Measurements from ENCODE around the gene UST.
A peak's percentile ranks its signal among the peaks of the same experiment; 100 is the strongest.
"Not testable (repeated sequence)": the region's sequence is repeated elsewhere in the genome, so short reads cannot be mapped to it uniquely, and the experiment has no call there.

UST gene

DNA sequence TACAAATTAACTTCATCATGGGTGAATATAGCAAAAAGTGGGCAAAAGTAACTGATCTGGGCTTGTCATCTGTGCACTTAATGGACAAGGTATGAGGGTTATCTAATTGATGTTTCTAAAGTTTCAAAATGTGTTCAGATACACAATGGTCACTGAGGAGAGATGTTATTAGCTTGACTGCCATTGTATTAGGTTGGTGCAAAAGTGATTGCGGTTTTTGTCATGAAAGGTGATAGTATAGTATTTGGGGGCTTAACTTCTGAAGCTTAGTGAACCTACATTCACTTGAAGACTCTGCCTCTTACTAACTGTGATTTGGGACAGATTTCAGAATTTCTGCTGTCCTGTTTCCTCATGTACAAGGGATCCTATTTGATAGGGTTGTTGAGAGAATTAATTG lies 159.6 kb downstream of the UST start:
- Histone ChIP-seq H3K9ac (ENCODE audit: low read length) (no peak overlapping the region), H2BK5ac (ENCODE audit: low read length) (no peak overlapping the region), H2BK15ac (replicated peaks; ENCODE audit: low read depth) (no peak overlapping the region), H2AK5ac (ENCODE audit: low read length) (no peak overlapping the region), H3K56ac (ENCODE audit: low read length) (no peak overlapping the region), H4K8ac (ENCODE audit: low read depth, low read length) (no peak overlapping the region), H2BK120ac (ENCODE audit: low read depth, low read length) (no peak overlapping the region), H3K36me3 (ENCODE audit: control insufficient read depth, insufficient read depth, low read length) (no peaks in the 10 kb centered on the region), H3K4me2 (ENCODE audit: low read length) (no peak overlapping the region), H3K79me1 (ENCODE audit: low read length) (no peaks in the 10 kb centered on the region), H3K4me3 (ENCODE audit: low read length) (no peak overlapping the region), H3K4me1 (ENCODE audit: control insufficient read depth, low read depth, low read length) (no peaks in the 10 kb centered on the region), H3K79me2 (ENCODE audit: control insufficient read depth, insufficient read depth, low read length) (no peaks in the 10 kb centered on the region), H3K18ac (ENCODE audit: low read length) (no peak overlapping the region), H3K27ac (ENCODE audit: low read depth, low read length) (no peak overlapping the region), H3K27me3 (ENCODE audit: insufficient read depth, low read length, poor library complexity) (no peaks in the 10 kb centered on the region), H3K4ac (ENCODE audit: low read depth, low read length) (no peak overlapping the region), H3K23ac (ENCODE audit: low read length) (no peak overlapping the region), H4K5ac (ENCODE audit: low read length) (no peak overlapping the region)
- DNase-seq = no peak
- WGBS (ENCODE audit: extremely low coverage, insufficient coverage, low lambda C conversion rate) = no CpG with 5 or more reads among the region's 1 CpG

DNA sequence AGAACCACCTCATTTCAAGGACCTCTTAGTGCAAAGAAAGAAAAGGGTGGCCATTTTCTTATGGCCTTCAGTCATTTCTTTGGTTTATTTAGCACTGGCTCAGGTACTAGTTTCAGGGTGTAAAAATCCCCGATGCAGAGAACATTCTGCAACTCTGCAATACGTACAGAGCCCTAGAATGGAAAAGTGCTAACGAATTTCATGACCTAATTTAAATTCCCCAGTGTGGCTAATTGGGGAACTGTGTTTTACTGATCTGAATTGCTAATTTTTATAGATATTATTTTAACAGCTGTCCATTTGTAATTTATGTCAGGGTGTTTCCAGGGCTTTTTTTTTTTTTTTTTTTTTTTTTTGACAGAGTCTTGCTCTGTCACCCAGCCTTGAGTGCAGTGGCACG lies 160.7 kb downstream of the UST start:
- Histone ChIP-seq H4K8ac (ENCODE audit: low read depth, low read length) (no peak overlapping the region), H4K5ac (ENCODE audit: low read length) (no peak overlapping the region), H2BK120ac (ENCODE audit: low read depth, low read length) (no peak overlapping the region), H3K18ac (ENCODE audit: low read length) (no peak overlapping the region), H3K4ac (ENCODE audit: low read depth, low read length) (no peak overlapping the region), H3K56ac (ENCODE audit: low read length) (no peak overlapping the region), H2AK5ac (ENCODE audit: low read length) (no peak overlapping the region), H3K23ac (ENCODE audit: low read length) (no peak overlapping the region), H3K79me2 (ENCODE audit: control insufficient read depth, insufficient read depth, low read length) (no peaks in the 10 kb centered on the region), H3K79me1 (ENCODE audit: low read length) (no peaks in the 10 kb centered on the region), H2BK5ac (ENCODE audit: low read length) (no peak overlapping the region), H3K4me1 (ENCODE audit: control insufficient read depth, low read depth, low read length) (no peaks in the 10 kb centered on the region), H3K4me3 (ENCODE audit: low read length) (no peak overlapping the region), H3K4me2 (ENCODE audit: low read length) (no peak overlapping the region), H3K36me3 (ENCODE audit: control insufficient read depth, insufficient read depth, low read length) (no peaks in the 10 kb centered on the region), H2BK15ac (replicated peaks; ENCODE audit: low read depth) (no peak overlapping the region), H3K9ac (ENCODE audit: low read length) (no peak overlapping the region), H3K27me3 (ENCODE audit: insufficient read depth, low read length, poor library complexity) (no peaks in the 10 kb centered on the region), H3K27ac (ENCODE audit: low read depth, low read length) (no peak overlapping the region)
- no peak for DNase-seq
- no CpG with 5 or more reads among the region's 4 CpGs for WGBS (ENCODE audit: extremely low coverage, insufficient coverage, low lambda C conversion rate)

DNA sequence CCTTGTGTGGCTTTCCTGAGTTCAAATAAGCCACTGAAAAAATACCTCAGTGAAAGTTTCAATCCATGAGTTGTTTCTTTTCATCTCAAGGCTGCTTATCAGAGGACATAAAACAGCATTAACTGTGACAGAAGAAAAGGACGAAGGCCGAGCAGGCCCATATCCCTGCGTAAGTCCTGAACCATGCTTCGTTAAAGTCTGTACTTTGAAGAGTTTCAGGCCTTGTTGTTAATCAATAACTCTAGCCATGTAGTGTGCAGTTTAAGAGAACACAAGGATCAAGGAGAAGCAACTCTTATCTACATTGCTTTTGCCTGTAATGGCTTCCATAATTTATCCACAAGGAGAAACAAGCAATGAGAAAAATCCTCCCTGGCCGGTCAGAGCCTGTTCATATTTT lies 165.4 kb downstream of the UST start:
- Histone ChIP-seq H3K4ac (ENCODE audit: low read depth, low read length) (no peak overlapping the region), H3K4me3 (ENCODE audit: low read length) (no peak overlapping the region), H4K5ac (ENCODE audit: low read length) (no peak overlapping the region), H3K27ac (ENCODE audit: low read depth, low read length) (no peak overlapping the region), H3K23ac (ENCODE audit: low read length) (no peak overlapping the region), H3K4me2 (ENCODE audit: low read length) (no peak overlapping the region), H3K56ac (ENCODE audit: low read length) (no peak overlapping the region), H3K9ac (ENCODE audit: low read length) (no peak overlapping the region), H2BK120ac (ENCODE audit: low read depth, low read length) (no peak overlapping the region), H3K4me1 (ENCODE audit: control insufficient read depth, low read depth, low read length) (no peaks in the 10 kb centered on the region), H2BK5ac (ENCODE audit: low read length) (no peak overlapping the region), H3K18ac (ENCODE audit: low read length) (no peak overlapping the region), H4K8ac (ENCODE audit: low read depth, low read length) (no peak overlapping the region), H2AK5ac (ENCODE audit: low read length) (no peak overlapping the region), H3K36me3 (ENCODE audit: control insufficient read depth, insufficient read depth, low read length) (no peaks in the 10 kb centered on the region), H3K27me3 (ENCODE audit: insufficient read depth, low read length, poor library complexity) (no peaks in the 10 kb centered on the region), H2BK15ac (replicated peaks; ENCODE audit: low read depth) (no peak overlapping the region), H3K79me2 (ENCODE audit: control insufficient read depth, insufficient read depth, low read length) (no peaks in the 10 kb centered on the region), H3K79me1 (ENCODE audit: low read length) (no peaks in the 10 kb centered on the region)
- no peak for DNase-seq
- no CpG with 5 or more reads among the region's 5 CpGs for WGBS (ENCODE audit: extremely low coverage, insufficient coverage, low lambda C conversion rate)

DNA sequence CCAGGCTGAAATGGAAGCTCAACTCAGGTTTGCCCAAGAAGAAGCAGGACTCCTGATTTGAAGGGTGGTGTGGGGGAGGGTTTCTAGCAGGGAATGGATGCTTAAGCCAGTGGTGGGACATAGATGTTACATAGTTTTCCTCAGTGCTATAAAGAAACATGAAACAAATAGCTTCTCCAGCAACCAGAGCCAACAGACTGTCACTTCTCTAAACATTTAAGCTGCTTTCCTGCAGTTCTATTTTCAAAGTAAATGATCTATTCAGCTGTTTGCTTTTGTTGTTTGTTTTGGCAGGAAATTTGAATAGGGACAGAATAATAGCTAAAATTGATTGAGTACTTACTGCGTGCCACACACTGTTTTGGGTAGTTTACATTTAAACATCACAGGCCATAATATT lies 169.0 kb downstream of the UST start:
- no CpG with 5 or more reads among the region's 1 CpG for WGBS (ENCODE audit: extremely low coverage, insufficient coverage, low lambda C conversion rate)
- H3K56ac ChIP-seq (ENCODE audit: low read length) = no peak overlapping the region
- no peak overlapping the region for H2BK5ac ChIP-seq (ENCODE audit: low read length)
- DNase-seq = no peak
- no peak overlapping the region for H3K4ac ChIP-seq (ENCODE audit: low read depth, low read length)
- no peak overlapping the region for H2AK5ac ChIP-seq (ENCODE audit: low read length)
- H3K27me3 ChIP-seq (ENCODE audit: insufficient read depth, low read length, poor library complexity) = no peaks in the 10 kb centered on the region
- no peak overlapping the region for H3K4me2 ChIP-seq (ENCODE audit: low read length)
- no peak overlapping the region for H3K4me3 ChIP-seq (ENCODE audit: low read length)
- no peaks in the 10 kb centered on the region for H3K36me3 ChIP-seq (ENCODE audit: control insufficient read depth, insufficient read depth, low read length)
- H2BK120ac ChIP-seq (ENCODE audit: low read depth, low read length) = no peak overlapping the region
- H3K79me1 ChIP-seq (ENCODE audit: low read length) = peaks cover 4% of the 10 kb centered on the region
- H3K27ac ChIP-seq (ENCODE audit: low read depth, low read length) = no peak overlapping the region
- H2BK15ac ChIP-seq (replicated peaks; ENCODE audit: low read depth) = no peak overlapping the region
- no peak overlapping the region for H3K23ac ChIP-seq (ENCODE audit: low read length)
- no peak overlapping the region for H3K9ac ChIP-seq (ENCODE audit: low read length)
- H4K5ac ChIP-seq (ENCODE audit: low read length) = no peak overlapping the region
- no peaks in the 10 kb centered on the region for H3K4me1 ChIP-seq (ENCODE audit: control insufficient read depth, low read depth, low read length)
- H4K8ac ChIP-seq (ENCODE audit: low read depth, low read length) = no peak overlapping the region
- H3K18ac ChIP-seq (ENCODE audit: low read length) = no peak overlapping the region
- H3K79me2 ChIP-seq (ENCODE audit: control insufficient read depth, insufficient read depth, low read length) = no peaks in the 10 kb centered on the region

DNA sequence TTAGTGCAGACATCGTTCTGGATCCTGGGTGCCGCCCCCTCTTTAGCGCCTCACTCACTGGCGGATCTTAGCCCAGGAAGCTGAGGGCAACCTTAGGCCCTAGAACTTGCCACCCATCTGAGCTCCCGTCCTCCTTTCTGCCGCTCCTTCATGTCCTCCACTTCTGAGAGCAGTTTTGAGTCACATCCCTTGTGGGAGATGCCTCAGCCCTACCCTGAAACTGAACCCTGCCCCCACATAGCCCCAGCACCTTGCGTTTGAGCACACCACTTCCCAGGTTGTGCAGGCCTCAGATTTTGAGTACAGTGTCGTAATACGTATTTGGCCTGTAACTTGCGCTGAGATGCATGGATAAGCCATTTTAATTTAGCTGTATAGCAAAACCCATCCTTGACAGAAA lies 169.7 kb downstream of the UST start:
- WGBS (ENCODE audit: extremely low coverage, insufficient coverage, low lambda C conversion rate) = no CpG with 5 or more reads among the region's 10 CpGs
- H4K5ac ChIP-seq (ENCODE audit: low read length); H4K8ac ChIP-seq (ENCODE audit: low read depth, low read length); H2BK120ac ChIP-seq (ENCODE audit: low read depth, low read length); H3K18ac ChIP-seq (ENCODE audit: low read length); H3K4me2 ChIP-seq (ENCODE audit: low read length); H3K4me3 ChIP-seq (ENCODE audit: low read length); H2AK5ac ChIP-seq (ENCODE audit: low read length); H3K23ac ChIP-seq (ENCODE audit: low read length); H3K4me1 ChIP-seq (ENCODE audit: control insufficient read depth, low read depth, low read length); H3K79me2 ChIP-seq (ENCODE audit: control insufficient read depth, insufficient read depth, low read length); H3K9ac ChIP-seq (ENCODE audit: low read length); DNase-seq; H3K36me3 ChIP-seq (ENCODE audit: control insufficient read depth, insufficient read depth, low read length); H3K56ac ChIP-seq (ENCODE audit: low read length); H3K27ac ChIP-seq (ENCODE audit: low read depth, low read length); H2BK5ac ChIP-seq (ENCODE audit: low read length); H3K79me1 ChIP-seq (ENCODE audit: low read length); H3K27me3 ChIP-seq (ENCODE audit: insufficient read depth, low read length, poor library complexity); H3K4ac ChIP-seq (ENCODE audit: low read depth, low read length); H2BK15ac ChIP-seq (replicated peaks; ENCODE audit: low read depth): not testable (repeated sequence)

DNA sequence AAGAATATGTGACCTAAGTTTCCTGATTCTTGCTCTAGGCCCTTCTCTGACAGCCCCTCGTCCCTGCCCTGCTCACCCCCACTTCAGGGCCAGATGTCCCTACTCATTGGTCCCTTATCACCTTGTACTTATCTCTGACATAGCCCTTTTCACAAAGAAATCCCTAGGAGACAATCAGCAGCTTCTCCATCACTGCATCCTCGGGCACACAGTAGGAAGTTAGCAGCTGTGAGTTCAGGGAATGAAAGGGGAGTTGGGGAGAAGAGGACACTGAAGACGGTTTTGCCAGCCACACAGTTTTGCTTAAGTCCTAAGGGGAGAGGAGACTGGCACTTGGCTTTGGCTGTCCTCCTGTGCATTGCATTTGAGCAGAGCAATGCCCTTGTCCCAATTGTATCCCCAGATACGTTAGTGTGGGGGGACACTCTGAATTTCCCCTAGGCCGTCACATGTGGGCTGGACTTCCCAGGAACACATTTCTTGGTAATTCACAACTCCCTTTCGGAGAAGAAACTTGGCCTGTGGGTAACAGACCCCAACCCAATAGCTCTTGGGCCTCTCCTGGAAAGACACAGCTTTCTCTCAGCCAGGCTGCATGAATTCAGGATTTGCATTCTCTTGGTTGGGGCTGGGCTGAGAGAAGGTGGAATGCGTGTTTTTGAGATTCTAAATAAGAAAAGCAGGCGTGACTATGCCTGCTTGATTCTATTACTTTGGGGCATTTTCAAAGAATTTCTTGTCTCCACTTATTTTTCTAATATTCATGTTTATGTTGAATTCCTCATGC lies 177.6 kb downstream of the UST start:
- Histone ChIP-seq H4K8ac (ENCODE audit: low read depth, low read length) (no peak overlapping the region), H3K4ac (ENCODE audit: low read depth, low read length) (no peak overlapping the region), H3K9ac (ENCODE audit: low read length) (peak overlapping the region; percentile 2), H3K23ac (ENCODE audit: low read length) (no peak overlapping the region), H3K4me3 (ENCODE audit: low read length) (no peak overlapping the region), H4K5ac (ENCODE audit: low read length) (no peak overlapping the region), H3K36me3 (ENCODE audit: control insufficient read depth, insufficient read depth, low read length) (no peaks in the 10 kb centered on the region), H3K79me1 (ENCODE audit: low read length) (peaks cover 6% of the 10 kb centered on the region), H3K4me1 (ENCODE audit: control insufficient read depth, low read depth, low read length) (peaks cover 6% of the 10 kb centered on the region), H2BK5ac (ENCODE audit: low read length) (peak overlapping the region; percentile 54), H3K27ac (ENCODE audit: low read depth, low read length) (no peak overlapping the region), H3K27me3 (ENCODE audit: insufficient read depth, low read length, poor library complexity) (no peaks in the 10 kb centered on the region), H2BK120ac (ENCODE audit: low read depth, low read length) (no peak overlapping the region), H2AK5ac (ENCODE audit: low read length) (no peak overlapping the region), H3K18ac (ENCODE audit: low read length) (peak overlapping the region; percentile 19), H3K79me2 (ENCODE audit: control insufficient read depth, insufficient read depth, low read length) (no peaks in the 10 kb centered on the region), H3K4me2 (ENCODE audit: low read length) (no peak overlapping the region), H2BK15ac (replicated peaks; ENCODE audit: low read depth) (no peak overlapping the region), H3K56ac (ENCODE audit: low read length) (peak overlapping the region; percentile 25)
- no CpG with 5 or more reads among the region's 8 CpGs for WGBS (ENCODE audit: extremely low coverage, insufficient coverage, low lambda C conversion rate)
- DNase-seq = peak; percentile 80

Data from mesendoderm (in vitro differentiated cells).